ENCODE data around the gene ADD3. TPM values are rescaled to one million over a fixed set of nuclear protein-coding genes. Genes with fewer than 3 reads are reported as not detected.
A peak's percentile ranks its signal among the peaks of the same experiment; 100 is the strongest.

The ADD3 gene
- total and polyA plus RNA-seq, 2 experiments from 2014 or later, result 83.2 to 216 TPM

- H3K4me1 ChIP-seq (ENCODE audit: insufficient read depth), result peaks cover 43% of the 10 kb centered on the region
- H2AFZ ChIP-seq, result peak overlapping the region; percentile 3
- H3K4me2 ChIP-seq, result peak overlapping the region; percentile 21
- DNase-seq (ENCODE audit: low spot score), result peak; percentile 29
- H3K27me3 ChIP-seq, result no peaks in the 10 kb centered on the region
- H3K4me3 ChIP-seq, result no peak overlapping the region
- H3K9me3 ChIP-seq (ENCODE audit: low read depth), result no peaks in the 10 kb centered on the region
- H3K79me2 ChIP-seq, result no peaks in the 10 kb centered on the region
- no peaks in the 10 kb centered on the region for H3K36me3 ChIP-seq (replicated peaks; ENCODE audit: insufficient read depth, low read depth)
- no peak for TF ChIP-seq EZH2 (IDR thresholded peaks at IDR 0.05; ENCODE audit: borderline replicate concordance)
- TF ChIP-seq CTCF (IDR thresholded peaks at IDR 0.05; ENCODE audit: poor library complexity), result peak; percentile 66
- no peak for TF ChIP-seq EZH2phosphoT487 (IDR thresholded peaks at IDR 0.05; ENCODE audit: low read depth, severe bottlenecking, unreplicated experiment)
- no peaks in the 10 kb centered on the region for H3K9me2 ChIP-seq (replicated peaks; ENCODE audit: insufficient read depth)
- H3K27ac ChIP-seq, result peak overlapping the region; percentile 97
- WGBS (ENCODE audit: low lambda C conversion rate, missing lambda C conversion rate), result 39% methylated on average over 6 of the region's 6 CpGs
- no peaks in the 10 kb centered on the region for H4K20me1 ChIP-seq (ENCODE audit: insufficient read depth, poor library complexity, severe bottlenecking)
Observed at GRCh38 chr10:109978481-109978880, 29.3 kb upstream of the ADD3 start.

- Histone ChIP-seq H3K27ac (no peak overlapping the region), H3K4me2 (no peak overlapping the region), H3K27me3 (no peaks in the 10 kb centered on the region), H3K4me3 (no peak overlapping the region), H3K9me2 (replicated peaks; ENCODE audit: insufficient read depth) (no peaks in the 10 kb centered on the region), H3K4me1 (ENCODE audit: insufficient read depth) (peaks cover 40% of the 10 kb centered on the region), H3K9me3 (ENCODE audit: low read depth) (no peaks in the 10 kb centered on the region), H3K36me3 (replicated peaks; ENCODE audit: insufficient read depth, low read depth) (no peaks in the 10 kb centered on the region), H4K20me1 (ENCODE audit: insufficient read depth, poor library complexity, severe bottlenecking) (no peaks in the 10 kb centered on the region), H3K79me2 (no peaks in the 10 kb centered on the region), H2AFZ (no peak overlapping the region)
- DNase-seq (ENCODE audit: low spot score), result no peak
- 94% methylated on average over 2 of the region's 2 CpGs for WGBS (ENCODE audit: low lambda C conversion rate, missing lambda C conversion rate)
- TF ChIP-seq CTCF (IDR thresholded peaks at IDR 0.05; ENCODE audit: poor library complexity) (no peak), EZH2 (IDR thresholded peaks at IDR 0.05; ENCODE audit: borderline replicate concordance) (no peak), EZH2phosphoT487 (IDR thresholded peaks at IDR 0.05; ENCODE audit: low read depth, severe bottlenecking, unreplicated experiment) (no peak)
Observed at GRCh38 chr10:109979215-109979614, 28.6 kb upstream of the ADD3 start.

- WGBS (ENCODE audit: low lambda C conversion rate, missing lambda C conversion rate), result 82% methylated on average over 2 of the region's 2 CpGs
- TF ChIP-seq CTCF (IDR thresholded peaks at IDR 0.05; ENCODE audit: poor library complexity) (no peak), EZH2phosphoT487 (IDR thresholded peaks at IDR 0.05; ENCODE audit: low read depth, severe bottlenecking, unreplicated experiment) (no peak), EZH2 (IDR thresholded peaks at IDR 0.05; ENCODE audit: borderline replicate concordance) (no peak)
- H3K9me3 ChIP-seq (ENCODE audit: low read depth), result no peaks in the 10 kb centered on the region
Observed at GRCh38 chr10:109981650-109982049, 26.1 kb upstream of the ADD3 start.

GRCh38 chr10:109982123-109982522, 25.7 kb upstream of the ADD3 start:
- Histone ChIP-seq H3K4me1 (ENCODE audit: insufficient read depth) (peaks cover 27% of the 10 kb centered on the region), H3K4me3 (no peak overlapping the region), H3K36me3 (replicated peaks; ENCODE audit: insufficient read depth, low read depth) (no peaks in the 10 kb centered on the region), H4K20me1 (ENCODE audit: insufficient read depth, poor library complexity, severe bottlenecking) (no peaks in the 10 kb centered on the region), H3K4me2 (peak overlapping the region; percentile 14), H3K27ac (peak overlapping the region; percentile 25), H3K27me3 (no peaks in the 10 kb centered on the region), H3K9me2 (replicated peaks; ENCODE audit: insufficient read depth) (no peaks in the 10 kb centered on the region), H2AFZ (no peak overlapping the region), H3K79me2 (no peaks in the 10 kb centered on the region), H3K9me3 (ENCODE audit: low read depth) (no peaks in the 10 kb centered on the region)
- WGBS (ENCODE audit: low lambda C conversion rate, missing lambda C conversion rate), result 71% methylated on average over 3 of the region's 3 CpGs
- DNase-seq (ENCODE audit: low spot score), result no peak
- no peak for TF ChIP-seq CTCF (IDR thresholded peaks at IDR 0.05; ENCODE audit: poor library complexity)
- TF ChIP-seq EZH2 (IDR thresholded peaks at IDR 0.05; ENCODE audit: borderline replicate concordance), result no peak
- no peak for TF ChIP-seq EZH2phosphoT487 (IDR thresholded peaks at IDR 0.05; ENCODE audit: low read depth, severe bottlenecking, unreplicated experiment)

More at GRCh38 chr10:109981650-109982049, 26.1 kb upstream of the ADD3 start:
- Histone ChIP-seq H2AFZ (no peak overlapping the region), H3K36me3 (replicated peaks; ENCODE audit: insufficient read depth, low read depth) (no peaks in the 10 kb centered on the region), H3K9me2 (replicated peaks; ENCODE audit: insufficient read depth) (no peaks in the 10 kb centered on the region), H3K4me2 (peak overlapping the region; percentile 14), H3K4me1 (ENCODE audit: insufficient read depth) (peaks cover 30% of the 10 kb centered on the region), H3K4me3 (no peak overlapping the region), H3K27ac (peak overlapping the region; percentile 25), H3K79me2 (no peaks in the 10 kb centered on the region), H4K20me1 (ENCODE audit: insufficient read depth, poor library complexity, severe bottlenecking) (no peaks in the 10 kb centered on the region), H3K27me3 (no peaks in the 10 kb centered on the region)
- DNase-seq (ENCODE audit: low spot score), result no peak

All from hepatocyte (in vitro differentiated cells).